GM10266 (cell line): ENCODE results near the gene LXN.

ENCODE experiments used
- DNase-seq: peaks from one replicate; pipeline ENCODE4 v3.0.0; 2012; ENCODE audit errors: extremely low spot score
- TF ChIP-seq, protein P1 (sequence below): IDR thresholded peaks from 2 replicates; pipeline ENCODE4 v1.5.1; 2012; ENCODE audit warnings: mild to moderate bottlenecking, low read depth; ENCODE audit not compliant: control insufficient read depth, insufficient read depth; ENCODE audit errors: missing control alignments

Gene LXN

GRCh38 chr3:158625881-158626280 is 46.6 kb downstream of the LXN start:
- no peak for DNase-seq
- TF ChIP-seq, protein P1, sequence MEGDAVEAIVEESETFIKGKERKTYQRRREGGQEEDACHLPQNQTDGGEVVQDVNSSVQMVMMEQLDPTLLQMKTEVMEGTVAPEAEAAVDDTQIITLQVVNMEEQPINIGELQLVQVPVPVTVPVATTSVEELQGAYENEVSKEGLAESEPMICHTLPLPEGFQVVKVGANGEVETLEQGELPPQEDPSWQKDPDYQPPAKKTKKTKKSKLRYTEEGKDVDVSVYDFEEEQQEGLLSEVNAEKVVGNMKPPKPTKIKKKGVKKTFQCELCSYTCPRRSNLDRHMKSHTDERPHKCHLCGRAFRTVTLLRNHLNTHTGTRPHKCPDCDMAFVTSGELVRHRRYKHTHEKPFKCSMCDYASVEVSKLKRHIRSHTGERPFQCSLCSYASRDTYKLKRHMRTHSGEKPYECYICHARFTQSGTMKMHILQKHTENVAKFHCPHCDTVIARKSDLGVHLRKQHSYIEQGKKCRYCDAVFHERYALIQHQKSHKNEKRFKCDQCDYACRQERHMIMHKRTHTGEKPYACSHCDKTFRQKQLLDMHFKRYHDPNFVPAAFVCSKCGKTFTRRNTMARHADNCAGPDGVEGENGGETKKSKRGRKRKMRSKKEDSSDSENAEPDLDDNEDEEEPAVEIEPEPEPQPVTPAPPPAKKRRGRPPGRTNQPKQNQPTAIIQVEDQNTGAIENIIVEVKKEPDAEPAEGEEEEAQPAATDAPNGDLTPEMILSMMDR: no peak

DNA sequence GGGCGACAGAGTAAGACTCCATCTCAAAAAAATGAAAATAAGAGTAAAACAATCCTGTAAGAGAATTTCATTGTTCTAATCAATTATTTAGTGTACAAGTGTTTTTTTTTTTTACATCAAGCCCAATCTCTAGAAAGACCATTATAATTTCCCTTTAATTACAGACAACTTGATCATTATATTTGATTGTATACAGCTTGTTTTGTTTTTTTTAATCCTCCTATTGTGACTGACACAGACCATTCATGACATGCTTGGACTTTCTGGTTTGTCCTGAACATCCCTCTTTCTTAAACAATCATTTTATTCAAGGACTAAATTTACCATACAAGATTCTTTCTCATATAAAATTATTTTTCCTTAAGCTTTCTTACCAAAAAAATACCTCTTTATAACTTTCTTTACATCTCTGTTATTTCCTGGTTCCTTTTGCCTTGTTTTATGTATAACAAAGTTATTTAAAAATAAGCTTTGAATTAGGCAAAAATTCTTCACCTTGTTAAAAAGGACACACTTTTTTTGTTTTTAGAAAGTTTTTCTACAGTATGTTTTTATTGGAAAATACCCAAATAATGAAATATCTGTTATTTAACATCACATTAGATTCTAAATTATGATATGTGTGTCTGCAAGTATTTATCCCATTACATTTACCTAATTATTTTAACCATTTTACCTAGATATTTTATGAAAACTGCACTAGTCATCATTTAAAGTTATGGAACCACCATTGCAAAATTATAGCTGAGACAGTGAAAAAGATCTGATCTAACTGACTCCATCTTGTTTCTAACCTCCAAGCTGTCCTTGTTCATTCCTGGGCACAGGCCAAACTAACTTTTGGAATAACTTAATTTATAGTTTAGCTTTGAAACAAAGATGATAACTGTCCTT is 54.2 kb downstream of the LXN start:
- no peak for DNase-seq
- TF ChIP-seq, protein P1: no peak
